Mucosa of stomach (tissue), 1 donor: ENCODE results near the gene LILRA1.
"Not testable (repeated sequence)": the region's sequence is repeated elsewhere in the genome, so short reads cannot be mapped to it uniquely, and the experiment has no call there.

Experiments used
- H3K27me3 ChIP-seq: one replicate; pipeline ENCODE4 v1.7.0; 2013; ENCODE audit warnings: mild to moderate bottlenecking, low read length; ENCODE audit not compliant: control insufficient read depth, insufficient read depth
- H3K36me3 ChIP-seq: one replicate; pipeline ENCODE4 v1.7.0; 2013; ENCODE audit warnings: low read length; ENCODE audit not compliant: control insufficient read depth, insufficient read depth
- H3K4me1 ChIP-seq: one replicate; pipeline ENCODE4 v1.7.0; 2013; ENCODE audit warnings: mild to moderate bottlenecking, low read length; ENCODE audit not compliant: control insufficient read depth, insufficient read depth
- H3K4me3 ChIP-seq: one replicate; pipeline ENCODE4 v1.7.0; 2013; ENCODE audit warnings: low read length
- H3K9ac ChIP-seq: one replicate; pipeline ENCODE4 v1.7.0; 2013; ENCODE audit warnings: mild to moderate bottlenecking, low read length, moderate library complexity
- H3K9me3 ChIP-seq: one replicate; pipeline ENCODE4 v1.7.0; 2013; ENCODE audit warnings: mild to moderate bottlenecking, low read length, moderate library complexity; ENCODE audit not compliant: control insufficient read depth
- donor health status: Pancreatic carcinoma.

LILRA1 gene

DNA sequence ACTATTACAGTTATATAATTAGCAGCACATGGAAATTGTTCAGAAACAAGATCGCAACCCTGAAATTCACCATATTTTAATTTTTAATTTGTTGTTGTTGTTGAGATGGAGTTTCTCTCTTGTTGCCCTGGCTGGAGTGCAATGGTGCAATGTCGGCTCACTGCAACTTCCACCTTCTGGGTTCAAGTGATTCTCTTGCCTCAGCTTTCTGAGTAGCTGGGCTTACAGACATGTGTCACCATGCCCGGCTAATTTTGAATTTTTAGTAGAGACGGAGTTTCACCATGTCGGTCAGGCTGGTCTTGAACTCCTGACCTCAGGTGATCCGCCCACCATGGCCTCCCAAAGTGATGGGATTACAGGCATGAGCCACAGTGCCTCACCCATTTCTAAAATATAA is 30.2 kb upstream of the LILRA1 start:
- H3K36me3 ChIP-seq, H3K4me3 ChIP-seq, H3K9me3 ChIP-seq, H3K9ac ChIP-seq, H3K27me3 ChIP-seq, H3K4me1 ChIP-seq: not testable (repeated sequence)

GRCh38 chr19:54570316-54570715 is 23.1 kb upstream of the LILRA1 start:
- Histone ChIP-seq H3K4me1 (no peaks in the 10 kb centered on the region), H3K27me3 (no peaks in the 10 kb centered on the region), H3K36me3 (no peaks in the 10 kb centered on the region), H3K4me3 (no peak overlapping the region), H3K9ac (no peak overlapping the region), H3K9me3 (no peaks in the 10 kb centered on the region)

GRCh38 chr19:54571715-54572615 is 21.5 kb upstream of the LILRA1 start:
- not testable (repeated sequence) for H3K27me3 ChIP-seq, H3K9ac ChIP-seq, H3K4me3 ChIP-seq, H3K9me3 ChIP-seq, H3K36me3 ChIP-seq, H3K4me1 ChIP-seq

DNA sequence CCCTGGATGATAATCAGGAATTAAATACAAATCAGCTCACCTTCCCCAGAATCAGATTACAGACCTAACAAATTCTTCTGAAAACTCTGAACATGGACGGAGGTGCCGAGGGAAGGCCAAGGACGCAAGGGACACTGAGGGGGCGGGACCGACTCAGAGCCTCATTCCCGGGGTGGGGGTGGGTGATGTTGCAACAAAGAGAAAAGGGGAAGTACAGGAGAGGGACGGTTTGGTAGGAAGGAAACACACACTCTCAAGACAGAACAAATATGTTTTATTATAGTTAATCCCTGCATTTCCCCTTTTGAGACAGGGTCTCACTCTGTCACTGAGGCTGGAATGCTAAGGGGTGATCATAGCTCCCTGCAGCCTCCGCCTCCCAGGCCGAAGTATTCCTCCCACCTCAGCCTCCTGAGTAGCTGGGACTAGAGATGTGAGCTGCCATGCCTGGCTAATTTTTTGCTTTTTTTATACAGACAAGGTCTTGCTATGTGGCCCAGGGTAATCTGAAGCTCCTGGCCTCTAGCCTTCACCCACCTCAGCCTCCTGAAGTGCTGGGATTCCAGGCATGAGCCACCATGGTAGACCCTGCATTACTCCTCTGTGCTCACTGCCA is 20.6 kb upstream of the LILRA1 start:
- no peaks in the 10 kb centered on the region for H3K27me3 ChIP-seq
- H3K4me1 ChIP-seq = no peaks in the 10 kb centered on the region
- no peaks in the 10 kb centered on the region for H3K36me3 ChIP-seq
- H3K9ac ChIP-seq = no peak overlapping the region
- no peaks in the 10 kb centered on the region for H3K9me3 ChIP-seq
- no peak overlapping the region for H3K4me3 ChIP-seq

DNA sequence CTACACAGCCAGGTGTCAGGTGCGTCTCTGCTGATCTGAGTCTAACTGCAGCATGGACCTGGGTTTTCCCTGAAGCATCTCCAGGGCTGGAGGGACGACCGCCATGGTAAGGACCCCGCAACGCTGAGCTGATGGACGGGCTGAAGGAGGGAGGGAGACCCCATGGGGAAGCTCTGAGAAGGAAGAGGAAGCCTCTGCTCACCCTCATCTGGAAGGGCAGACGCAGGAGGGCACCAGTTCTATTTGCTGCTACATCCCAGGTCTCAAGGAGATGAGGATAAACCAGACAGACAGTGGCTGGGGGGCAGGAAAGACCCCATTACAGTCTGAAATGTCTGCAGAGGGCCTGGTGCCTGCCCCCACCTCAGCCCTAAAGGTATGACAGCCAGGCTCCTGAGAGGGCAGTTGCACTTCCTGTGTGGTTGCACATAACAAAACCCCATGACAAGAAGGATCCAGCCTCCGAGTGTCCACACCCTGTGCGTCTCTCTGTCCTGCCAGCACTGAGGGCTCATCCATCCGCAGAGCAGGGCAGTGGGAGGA is 20.0 kb upstream of the LILRA1 start, which contains the start of gene LILRA2:
TSS of gene LILRA2 (plus strand) at position 461 of the 543 bp plus-strand sequence. CDS start 89 bp downstream, outside the sequence.
- no peak within 1 kb of the TSS for H3K4me3 ChIP-seq

GRCh38 chr19:54574051-54574450 is 19.4 kb upstream of the LILRA1 start:
- no peaks in the 10 kb centered on the region for H3K4me1 ChIP-seq
- no peaks in the 10 kb centered on the region for H3K36me3 ChIP-seq
- no peaks in the 10 kb centered on the region for H3K9me3 ChIP-seq
- H3K27me3 ChIP-seq = no peaks in the 10 kb centered on the region
- H3K9ac ChIP-seq = no peak overlapping the region
- H3K4me3 ChIP-seq = no peak overlapping the region

More for the DNA sequence above, 20.0 kb upstream of the LILRA1 start, which contains the start of gene LILRA2:
- Histone ChIP-seq H3K27me3 (no peaks in the 10 kb centered on the region), H3K9ac (no peak within 1 kb of the TSS), H3K36me3 (no peaks in the 10 kb centered on the region), H3K4me1 (no peaks in the 10 kb centered on the region), H3K9me3 (no peaks in the 10 kb centered on the region)

DNA sequence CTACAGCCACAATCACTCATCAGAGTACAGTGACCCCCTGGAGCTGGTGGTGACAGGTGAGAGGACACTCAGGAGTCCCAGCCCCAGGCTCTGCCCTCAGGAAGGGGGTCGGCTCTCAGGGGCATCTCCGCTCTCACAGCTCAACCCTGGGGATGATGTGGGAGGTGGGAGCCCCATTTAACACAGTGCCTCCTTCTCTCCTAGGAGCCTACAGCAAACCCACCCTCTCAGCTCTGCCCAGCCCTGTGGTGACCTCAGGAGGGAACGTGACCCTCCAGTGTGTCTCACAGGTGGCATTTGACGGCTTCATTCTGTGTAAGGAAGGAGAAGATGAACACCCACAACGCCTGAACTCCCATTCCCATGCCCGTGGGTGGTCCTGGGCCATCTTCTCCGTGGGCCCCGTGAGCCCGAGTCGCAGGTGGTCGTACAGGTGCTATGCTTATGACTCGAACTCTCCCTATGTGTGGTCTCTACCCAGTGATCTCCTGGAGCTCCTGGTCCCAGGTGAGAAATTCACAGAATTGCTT is 18.8 kb upstream of the LILRA1 start:
- no peaks in the 10 kb centered on the region for H3K9me3 ChIP-seq
- H3K27me3 ChIP-seq = no peaks in the 10 kb centered on the region
- H3K4me3 ChIP-seq = no peak overlapping the region
- H3K9ac ChIP-seq = no peak overlapping the region
- H3K36me3 ChIP-seq = no peaks in the 10 kb centered on the region
- no peaks in the 10 kb centered on the region for H3K4me1 ChIP-seq

DNA sequence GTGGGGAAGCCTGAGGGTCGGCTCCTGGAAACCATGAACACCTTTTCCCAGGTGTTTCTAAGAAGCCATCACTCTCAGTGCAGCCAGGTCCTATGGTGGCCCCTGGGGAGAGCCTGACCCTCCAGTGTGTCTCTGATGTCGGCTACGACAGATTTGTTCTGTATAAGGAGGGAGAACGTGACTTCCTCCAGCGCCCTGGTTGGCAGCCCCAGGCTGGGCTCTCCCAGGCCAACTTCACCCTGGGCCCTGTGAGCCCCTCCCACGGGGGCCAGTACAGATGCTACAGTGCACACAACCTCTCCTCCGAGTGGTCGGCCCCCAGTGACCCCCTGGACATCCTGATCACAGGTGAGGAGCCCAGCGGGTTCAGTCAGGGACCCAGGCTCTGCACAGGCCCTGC is 18.2 kb upstream of the LILRA1 start:
- H3K4me1 ChIP-seq, H3K27me3 ChIP-seq, H3K9me3 ChIP-seq, H3K36me3 ChIP-seq, H3K4me3 ChIP-seq, H3K9ac ChIP-seq: not testable (repeated sequence)

DNA sequence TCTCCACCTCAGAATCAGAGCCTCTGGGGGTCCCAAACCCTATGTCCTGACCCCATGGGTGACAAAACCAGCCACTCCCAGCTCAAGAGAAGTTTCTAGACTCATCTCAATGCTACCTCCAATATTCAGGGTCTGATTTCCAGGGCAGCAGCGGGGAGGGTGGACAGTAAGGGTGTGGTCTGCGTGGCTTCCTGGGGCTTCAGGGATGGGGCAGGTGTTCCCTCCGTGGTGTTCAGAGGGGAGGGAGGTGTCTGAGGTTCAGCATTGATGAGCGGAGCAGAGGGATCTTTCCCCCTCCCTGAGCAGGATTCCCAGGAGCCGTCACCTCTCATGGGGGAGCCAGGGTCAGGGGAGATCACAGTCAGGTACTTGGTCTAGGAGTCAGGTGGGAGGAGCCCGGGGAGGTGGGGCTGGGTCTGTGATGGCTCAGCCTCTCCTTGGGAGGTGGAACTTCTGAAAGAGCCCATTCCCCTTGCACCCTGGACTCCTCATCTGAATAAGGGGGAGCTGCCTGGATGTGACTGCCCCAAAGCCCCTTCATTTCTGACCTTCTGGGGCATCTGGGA is 16.9 kb upstream of the LILRA1 start:
- no peak overlapping the region for H3K4me3 ChIP-seq
- H3K4me1 ChIP-seq = no peaks in the 10 kb centered on the region
- H3K36me3 ChIP-seq = no peaks in the 10 kb centered on the region
- no peaks in the 10 kb centered on the region for H3K27me3 ChIP-seq
- H3K9ac ChIP-seq = no peak overlapping the region
- no peaks in the 10 kb centered on the region for H3K9me3 ChIP-seq

DNA sequence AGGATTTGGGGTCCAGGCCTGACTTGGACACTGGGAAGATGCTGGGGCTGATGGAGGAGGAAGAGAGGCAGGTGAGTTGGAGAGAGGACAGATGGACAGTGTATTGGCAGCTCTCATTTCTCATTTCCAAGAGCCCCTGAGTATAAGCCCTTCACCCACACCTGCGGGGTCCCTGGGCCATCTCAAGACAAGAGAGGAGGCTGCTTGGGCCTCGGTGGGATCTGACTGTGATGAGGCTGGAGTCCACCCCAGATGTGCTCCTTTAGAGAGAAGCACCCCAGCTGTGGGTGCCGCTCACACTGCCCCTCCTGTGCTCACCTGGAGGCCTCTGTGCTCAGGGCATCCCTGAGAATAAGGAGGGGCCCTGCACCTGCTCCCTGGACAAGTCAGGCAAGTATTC is 16.1 kb upstream of the LILRA1 start:
- Histone ChIP-seq H3K4me1 (no peaks in the 10 kb centered on the region), H3K36me3 (no peaks in the 10 kb centered on the region), H3K9me3 (no peaks in the 10 kb centered on the region), H3K27me3 (no peaks in the 10 kb centered on the region), H3K9ac (no peak overlapping the region), H3K4me3 (no peak overlapping the region)

- H3K9me3 ChIP-seq, H3K9ac ChIP-seq, H3K4me1 ChIP-seq, H3K36me3 ChIP-seq, H3K4me3 ChIP-seq, H3K27me3 ChIP-seq: not testable (repeated sequence)
Observed at GRCh38 chr19:54578268-54578667, 15.2 kb upstream of the LILRA1 start.

GRCh38 chr19:54586397-54586796 is 7.0 kb upstream of the LILRA1 start:
- no peaks in the 10 kb centered on the region for H3K9me3 ChIP-seq
- H3K36me3 ChIP-seq = no peaks in the 10 kb centered on the region
- H3K9ac ChIP-seq = no peak overlapping the region
- H3K27me3 ChIP-seq = no peaks in the 10 kb centered on the region
- no peaks in the 10 kb centered on the region for H3K4me1 ChIP-seq
- no peak overlapping the region for H3K4me3 ChIP-seq
